ENCODE results near the gene FRMPD4. TPM values are rescaled to one million over a fixed set of nuclear protein-coding genes. Genes with fewer than 3 reads are reported as not detected.

FRMPD4 gene
- total and polyA plus RNA-seq, 2 donors (not counting 3 experiments of a cell fraction or from before 2014, with no cell fraction given) = not detected

DNA sequence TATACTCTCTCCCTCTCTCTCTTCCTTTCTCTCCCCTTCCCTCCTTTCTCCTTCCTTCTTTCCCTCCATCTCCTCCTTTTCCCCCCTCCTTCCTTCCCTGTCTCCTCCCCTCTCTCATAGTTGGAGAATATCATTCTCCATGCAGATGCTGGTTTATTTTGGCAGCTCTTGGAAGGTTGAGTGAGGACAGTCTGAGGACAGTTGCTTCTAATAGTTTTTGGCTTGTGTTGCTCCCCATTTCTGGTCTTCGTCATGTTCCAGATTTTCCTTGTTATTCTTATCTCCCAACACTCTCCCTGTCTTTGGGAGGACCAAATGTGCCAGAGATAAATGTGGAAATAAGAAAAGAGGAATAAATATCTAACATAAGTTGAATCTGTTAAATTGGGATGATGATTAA lies 263.0 kb downstream of the FRMPD4 start:
- BruUV-seq (replicated peaks) = no TSS peak
- no peak for DNase-seq (ENCODE audit: low read depth, low spot score)
- Histone ChIP-seq H3K27ac (ENCODE audit: insufficient read depth, low read depth, low read length) (no peak overlapping the region), H3K9ac (replicated peaks; ENCODE audit: extremely low read depth, insufficient read depth, low read length) (no peak overlapping the region), H3K4me2 (ENCODE audit: insufficient read depth, low read length) (no peak overlapping the region), H2AFZ (ENCODE audit: low read depth, low read length) (no peak overlapping the region), H3K9me1 (replicated peaks; ENCODE audit: control insufficient read depth, extremely low read depth, insufficient read depth, low read length) (no peaks in the 10 kb centered on the region), H3K4me1 (ENCODE audit: control insufficient read depth, extremely low read depth, insufficient read depth, low read length) (no peaks in the 10 kb centered on the region), H3K79me2 (ENCODE audit: control insufficient read depth, insufficient read depth, low read length) (no peaks in the 10 kb centered on the region), H3K9me3 (replicated peaks; ENCODE audit: control insufficient read depth, insufficient read depth, low read length) (no peaks in the 10 kb centered on the region), H3K36me3 (ENCODE audit: control insufficient read depth in 2 of 2, extremely low read depth in 1 of 2, insufficient read depth in 2 of 2, low read length in 2 of 2) (no peaks in the 10 kb centered on the region), H3K4me3 (replicated peaks in 1 of 3; ENCODE audit: insufficient read depth in 1 of 3, low read depth in 1 of 3, low read length in 3 of 3) (no peak overlapping the region), H3K27me3 (ENCODE audit: control insufficient read depth in 2 of 2, insufficient read depth in 2 of 2, low read length in 2 of 2) (no peaks in the 10 kb centered on the region), H4K20me1 (replicated peaks; ENCODE audit: control insufficient read depth, extremely low read depth, insufficient read depth, low read length) (no peaks in the 10 kb centered on the region)
- intact Hi-C loops (cut with micrococcal nuclease) (no loop called here), dilution Hi-C loops (cut with MboI; ENCODE audit: extremely low pct_ligation_motif_present, low sequenced_read_pairs) (no loop called here)
- CTCF ChIA-PET = no interaction called here
- FAIRE-seq = no peak
- POLR2A ChIA-PET = no interaction called here
- TF ChIP-seq MAX (IDR thresholded peaks at IDR 0.05; ENCODE audit: insufficient read depth, insufficient read length) = no peak
- TF ChIP-seq POLR2A (IDR thresholded peaks at IDR 0.05; ENCODE audit: low read depth, low read length) = no peak
- no peak for TF ChIP-seq JUN (IDR thresholded peaks at IDR 0.05; ENCODE audit: borderline replicate concordance, insufficient read depth, insufficient read length, low read depth)
- TF ChIP-seq CTCF (IDR thresholded peaks at IDR 0.05; ENCODE audit: extremely low read depth in 1 of 2, insufficient read depth in 1 of 2, low read depth in 1 of 2, low read length in 2 of 2) = no peak
- no peak for TF ChIP-seq EZH2 (IDR thresholded peaks at IDR 0.05; ENCODE audit: borderline replicate concordance, low read depth, low read length, severe bottlenecking)
- no peak for TF ChIP-seq GATA2 (IDR thresholded peaks at IDR 0.05; ENCODE audit: insufficient read depth, insufficient read length, low read depth, low read length)
- no peak for TF ChIP-seq POLR2AphosphoS5 (IDR thresholded peaks at IDR 0.05; ENCODE audit: insufficient read depth, low read depth, low read length)
- TF ChIP-seq MYC (IDR thresholded peaks at IDR 0.05; ENCODE audit: low read depth, low read length) = no peak
- no peak for TF ChIP-seq FOS (IDR thresholded peaks at IDR 0.05; ENCODE audit: borderline replicate concordance, insufficient read depth, low read length)
